Adrenal gland (tissue), 19 donors: ENCODE measurements around the gene LCE4A. TPM values are rescaled to one million over a fixed set of nuclear protein-coding genes. Genes with fewer than 3 reads are reported as not detected.
"Not testable (repeated sequence)": the region's sequence is repeated elsewhere in the genome, so short reads cannot be mapped to it uniquely, and the experiment has no call there.

Experiments used
- DNase-seq, 7 donors: peaks; one replicate each; pipeline ENCODE4 v3.0.0-alpha.2; 2019 to 2020
- H3K27ac ChIP-seq, 5 donors: fragments of 200-600 bp; sonication (generic) in 4 of 5; 1 replicate in 3 of 5; 2 replicates in 2 of 5; pipeline versions ENCODE4 v1.5.1 to v1.8.0; 2016 to 2020; ENCODE audit warnings: mild to moderate bottlenecking in 1 of 5
- H3K27me3 ChIP-seq: fragments of 200-600 bp; 2 replicates; pipeline ENCODE4 v1.8.0; 2021
- H3K36me3 ChIP-seq, 2 donors: fragments of 200-600 bp; replicated peaks in 1 of 2; 1 replicate in 1 of 2; 2 replicates in 1 of 2; pipeline versions ENCODE4 v1.5.1 to v1.8.0; 2018 to 2022
- H3K4me1 ChIP-seq, 2 donors: fragments of 200-600 bp; replicated peaks in 1 of 2; 1 replicate in 1 of 2; 2 replicates in 1 of 2; pipeline versions ENCODE4 v1.5.1 to v1.8.0; 2018 to 2021
- H3K4me3 ChIP-seq, 4 donors: fragments of 200-600 bp; sonication (generic) in 3 of 4; one replicate each; pipeline ENCODE4 v1.5.1; 2016 to 2018
- H3K9me3 ChIP-seq, 3 donors: fragments of 200-600 bp; sonication (generic) in 1 of 3; replicated peaks in 1 of 3; 1 replicate in 2 of 3; 2 replicates in 1 of 3; pipeline versions ENCODE4 v1.5.1 to v1.8.0; 2016 to 2021
- CTCF ChIP-seq, 6 experiments: fragments of 450-650 bp in 4 of 6; fragments of 200-600 bp in 2 of 6; sonication (generic) in 1 of 6; IDR thresholded peaks; 1 replicate in 5 of 6; 2 replicates in 1 of 6; pipeline versions ENCODE4 v1.5.1 to v1.8.0; 2016 to 2021; ENCODE audit warnings: antibody characterized with exemption in 6 of 6, mild to moderate bottlenecking in 2 of 6, moderate library complexity in 1 of 6
- POLR2A ChIP-seq, 2 donors: fragments of 450-650 bp; IDR thresholded peaks; one replicate each; pipeline ENCODE4 v1.6.1; 2017; ENCODE audit warnings: antibody characterized with exemption in 2 of 2, mild to moderate bottlenecking in 2 of 2, moderate library complexity in 1 of 2
- WGBS, 4 donors: extraction: QIAGEN DNeasy Blood & Tissue Kit in 2 of 4; methylation state at CpG; one replicate each; pipeline versions ENCODE4 v1.1.5 to v1.1.7; 2013 to 2017; 5-methylcytosine and 5-hydroxymethylcytosine counted together
- intact Hi-C, 2 donors: fragments of 100-400 bp; cut with DNase I; formaldehyde crosslinking; loops; one replicate each; pipeline versions ENCODE4 v1.14.1 to v1.15.0; 2022 to 2023
- long read RNA-seq, 10 donors: library from polyadenylated mRNA in 3 of 10; unstranded in 2 of 10; stranded (forward) in 1 of 10; transcript quantifications; one replicate each; pipeline ENCODE4 v2.0.0 and lab custom pipeline, GENCODE V29; 2021 to 2026
- polyA plus RNA-seq, 3 donors: library from polyadenylated mRNA; stranded (reverse); fragments of 200-250 nt in 2 of 3; fragments of 350-450 nt in 1 of 3; fragmentation: Illumina TruSeq in 1 of 3; extraction: RNeasy Lipid Tissue Mini Kit (QIAGEN cat#74804) in 1 of 3; gene quantifications; one replicate each; pipeline ENCODE4 v1.2.3, GENCODE V29; 2013 to 2014
- total RNA-seq, 9 donors: library from RNA; depleted of rRNA in 4 of 9; stranded (reverse); fragments of >200 nt in 4 of 9; fragments of 120-200 nt in 1 of 9; fragmentation: NEBNext Ultra II Directional in 1 of 9; extraction: Animal tissue kit (Norgen Biotek cat#: 25700) in 1 of 9; gene quantifications; one replicate each; pipeline versions ENCODE4 v1.1.0 to v1.2.4, GENCODE V29; 2013 to 2023
- donor health status: healthy with polysubstance abuse.
- donor health status: Bipolar disorder and iron deficiency.
- donor health status: DM: yes; HTN: yes; CAD: no.
- donor health status: DM: no; HTN: no; CAD: no.
- donor health status: DM: no; HTN: no; CAD: no.
- donor health status: DM: yes; HTN: yes; CAD: no.

Gene LCE4A
- total RNA-seq (not detected), polyA plus RNA-seq (not detected)
- long read RNA-seq, donor 1 = 0 reads
- long read RNA-seq, donor 2 = 0 reads
- long read RNA-seq, donor 3 = 0 reads
- long read RNA-seq, donor 4 = 0 reads
- long read RNA-seq, donor 5 = 0 reads
- long read RNA-seq, donor 6 = 0 reads
- long read RNA-seq, donor 7 = 0 reads
- long read RNA-seq, donor 8 = 0 reads
- long read RNA-seq, donor 9 = 0 reads
- long read RNA-seq, donor 10 = 0 reads

- H3K9me3 ChIP-seq = no peaks in the 10 kb centered on the region
- 53 to 82% (median 70%) methylated on average over 2 of the region's 2 CpGs for WGBS, 4 donors
- H3K4me3 ChIP-seq = no peak within 1 kb of the TSS
- H3K27me3 ChIP-seq = no peaks in the 10 kb centered on the region
- no peaks in the 10 kb centered on the region for H3K4me1 ChIP-seq
- intact Hi-C loops = no loop called here
- no peak within 1 kb of the TSS for H3K27ac ChIP-seq
- TF ChIP-seq CTCF (IDR thresholded peaks at IDR 0.05) (no peak), POLR2A (IDR thresholded peaks at IDR 0.05) (no peak)
- no peak for DNase-seq
- H3K36me3 ChIP-seq = no peaks in the 10 kb centered on the region
These were observed at the start of gene LCE4A for GRCh38 chr1:152707860-152708259. Gene LCE4A, plus strand, starts transcription at chr1:152708160. Its CDS starts 916 bp downstream, at chr1:152709076.

- no peaks in the 10 kb centered on the region for H3K36me3 ChIP-seq
- WGBS, 4 donors = 83 to 93% (median 87%) methylated on average over 3 of the region's 3 CpGs
- intact Hi-C loops = no loop called here
These were observed 49.3 kb upstream of the LCE4A start for GRCh38 chr1:152658649-152659048.

GRCh38 chr1:152663098-152663497, 44.9 kb upstream of the LCE4A start, which contains the start of gene LCE2D:
Gene LCE2D, plus strand, starts transcription at chr1:152663380. Its CDS starts 726 bp downstream, at chr1:152664106.
- WGBS, 4 donors = 44 to 71% (median 59%) methylated on average over 2 to 3 of the region's 3 CpGs

More at GRCh38 chr1:152658649-152659048, 49.3 kb upstream of the LCE4A start:
- DNase-seq = no peak
- no peak overlapping the region for H3K4me3 ChIP-seq
- no peak overlapping the region for H3K27ac ChIP-seq
- H3K4me1 ChIP-seq = no peaks in the 10 kb centered on the region
- peaks cover 3% of the 10 kb centered on the region for H3K27me3 ChIP-seq
- no peak for TF ChIP-seq CTCF (IDR thresholded peaks at IDR 0.05)
- no peak for TF ChIP-seq POLR2A (IDR thresholded peaks at IDR 0.05)
- no peaks in the 10 kb centered on the region for H3K9me3 ChIP-seq

GRCh38 chr1:152666171-152666570, 41.8 kb upstream of the LCE4A start:
- H3K27ac ChIP-seq, intact Hi-C loops, H3K36me3 ChIP-seq, H3K4me1 ChIP-seq, H3K4me3 ChIP-seq, DNase-seq, H3K27me3 ChIP-seq, H3K9me3 ChIP-seq: not testable (repeated sequence)
- WGBS, 4 donors = 84 to 90% (median 88%) methylated on average over 1 of the region's 1 CpG

More at GRCh38 chr1:152663098-152663497, 44.9 kb upstream of the LCE4A start, which contains the start of gene LCE2D:
- TF ChIP-seq POLR2A (IDR thresholded peaks at IDR 0.05) (no peak), CTCF (IDR thresholded peaks at IDR 0.05) (no peak)
- DNase-seq = no peak
- no peak within 1 kb of the TSS for H3K27ac ChIP-seq
- no peaks in the 10 kb centered on the region for H3K9me3 ChIP-seq
- H3K4me1 ChIP-seq = no peaks in the 10 kb centered on the region
- peaks cover 3% of the 10 kb centered on the region for H3K27me3 ChIP-seq
- H3K36me3 ChIP-seq = no peaks in the 10 kb centered on the region
- no peak within 1 kb of the TSS for H3K4me3 ChIP-seq
- intact Hi-C loops = no loop called here

- Histone ChIP-seq H3K4me1 (no peaks in the 10 kb centered on the region), H3K36me3 (no peaks in the 10 kb centered on the region), H3K4me3 (no peak overlapping the region), H3K27me3 (no peaks in the 10 kb centered on the region), H3K9me3 (no peaks in the 10 kb centered on the region), H3K27ac (no peak overlapping the region)
- intact Hi-C loops = no loop called here
- 80 to 93% (median 83%) methylated on average over 5 of the region's 5 CpGs for WGBS, 4 donors
- TF ChIP-seq CTCF (IDR thresholded peaks at IDR 0.05) = no peak
- no peak for TF ChIP-seq POLR2A (IDR thresholded peaks at IDR 0.05)
- no peak for DNase-seq
These were observed 40.3 kb upstream of the LCE4A start for GRCh38 chr1:152667648-152668047.
